Stimulated activated CD4-positive, alpha-beta T cell treated with anti-CD3 and anti-CD28 coated beads, TNF-alpha, amount 100 ng/mL, for 4 hours (primary cell): Measurements from ENCODE around the gene SLC26A9.
"Not testable (repeated sequence)": the region's sequence is repeated elsewhere in the genome, so short reads cannot be mapped to it uniquely, and the experiment has no call there.

ENCODE experiments used
- DNase-seq, 3 experiments: peaks; one replicate each; pipeline ENCODE4 v3.0.0-alpha.2; 2020; ENCODE audit warnings: low read depth in 3 of 3

SLC26A9 gene

DNA sequence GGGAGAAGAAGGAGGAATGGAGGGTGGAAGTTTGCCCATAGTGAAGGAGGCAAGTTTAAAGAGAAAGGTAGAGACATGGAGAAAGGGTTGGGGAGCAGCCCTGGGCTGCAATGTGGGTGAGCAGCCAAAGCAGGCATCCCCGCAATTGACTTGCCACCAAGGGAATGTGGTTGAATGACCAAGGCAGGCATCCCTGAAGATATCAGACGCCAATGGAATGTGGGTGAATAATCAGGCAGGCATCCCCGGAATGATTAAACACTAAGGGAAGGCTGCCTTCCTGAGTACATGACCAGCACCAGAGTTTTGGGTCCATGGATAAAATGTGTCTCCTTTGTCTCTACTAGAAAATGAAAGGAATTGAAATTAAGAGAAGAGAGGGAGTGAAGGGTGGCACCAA lies 53.5 kb downstream of the SLC26A9 start:
- not testable (repeated sequence) for DNase-seq

DNA sequence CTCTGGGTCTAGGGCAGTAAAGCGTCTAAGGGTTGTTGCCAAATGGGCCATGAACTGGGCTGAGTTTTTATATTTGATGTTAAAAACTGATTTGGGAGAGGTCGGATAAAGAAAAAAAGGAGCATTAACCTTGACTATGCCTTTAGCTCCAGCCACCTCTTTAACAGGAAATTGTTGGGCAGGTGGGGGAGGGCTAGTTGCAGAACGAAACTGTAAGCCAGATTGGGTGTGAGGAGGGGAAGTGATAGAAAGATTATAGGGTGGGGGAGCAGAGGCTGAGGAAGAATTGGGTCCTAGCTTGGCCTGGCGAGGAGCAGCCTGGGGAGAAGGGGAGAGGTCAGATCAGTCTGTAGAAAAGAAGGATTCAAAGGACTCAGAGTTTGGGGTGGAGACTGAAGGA lies 54.2 kb downstream of the SLC26A9 start:
- DNase-seq = not testable (repeated sequence)

DNA sequence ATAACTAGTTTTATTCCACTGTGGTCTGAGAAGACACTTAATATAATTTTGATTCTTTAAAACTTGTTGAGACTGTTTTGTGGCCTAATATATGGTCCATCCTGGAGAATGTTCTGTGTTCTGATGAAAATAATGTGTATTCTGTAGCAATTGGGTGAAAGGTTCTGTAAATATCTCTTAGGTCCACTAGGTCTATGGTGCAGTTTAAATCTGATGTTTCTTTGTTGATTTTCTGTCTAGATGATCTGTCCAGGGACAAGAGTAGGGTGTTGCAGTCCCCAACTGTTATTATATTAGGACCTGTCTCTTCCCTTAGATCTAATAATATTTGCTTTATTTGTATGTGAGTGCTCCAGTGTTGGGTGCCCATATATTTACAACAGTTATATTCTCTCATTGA lies 59.5 kb downstream of the SLC26A9 start:
- DNase-seq = no peak

DNA sequence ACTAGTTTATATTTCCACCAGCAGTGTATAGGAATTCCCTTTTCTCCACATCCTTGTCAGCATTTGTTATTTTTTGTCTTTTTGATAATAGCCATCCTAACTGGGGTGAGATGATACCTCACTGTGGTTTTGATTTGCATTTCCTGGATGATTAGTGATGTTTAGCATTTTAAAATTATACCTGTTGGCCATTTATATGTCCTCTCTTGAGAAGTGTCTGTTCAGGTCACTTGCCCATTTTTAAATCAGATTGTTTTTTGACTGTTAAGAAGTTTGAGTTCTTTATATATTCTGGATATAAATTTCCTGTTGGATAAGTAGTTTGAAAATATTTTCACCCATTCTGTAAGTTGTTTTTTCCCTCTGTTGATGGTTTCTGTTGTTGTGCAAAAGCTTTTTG lies 62.3 kb downstream of the SLC26A9 start:
- no peak for DNase-seq

DNA sequence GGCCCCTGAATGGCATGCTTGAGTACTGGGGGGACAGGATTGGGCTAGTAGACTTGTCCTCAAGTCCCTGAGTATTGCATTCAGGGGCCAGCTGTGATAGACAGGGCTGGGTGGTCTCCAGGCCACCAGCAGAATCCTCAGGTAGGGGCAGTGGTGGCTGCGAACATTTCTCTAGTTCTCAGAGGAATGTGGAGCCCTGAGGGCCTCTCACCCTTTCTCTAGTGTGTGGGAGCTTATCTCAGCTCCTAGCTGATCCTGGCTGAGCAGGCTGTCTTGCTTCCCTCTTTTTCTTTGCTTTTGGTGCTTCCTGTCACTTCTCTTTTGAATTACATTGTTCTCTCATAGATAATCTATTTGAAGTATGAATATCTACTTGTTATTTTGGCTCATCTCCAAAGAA lies 63.3 kb downstream of the SLC26A9 start:
- no peak for DNase-seq

DNA sequence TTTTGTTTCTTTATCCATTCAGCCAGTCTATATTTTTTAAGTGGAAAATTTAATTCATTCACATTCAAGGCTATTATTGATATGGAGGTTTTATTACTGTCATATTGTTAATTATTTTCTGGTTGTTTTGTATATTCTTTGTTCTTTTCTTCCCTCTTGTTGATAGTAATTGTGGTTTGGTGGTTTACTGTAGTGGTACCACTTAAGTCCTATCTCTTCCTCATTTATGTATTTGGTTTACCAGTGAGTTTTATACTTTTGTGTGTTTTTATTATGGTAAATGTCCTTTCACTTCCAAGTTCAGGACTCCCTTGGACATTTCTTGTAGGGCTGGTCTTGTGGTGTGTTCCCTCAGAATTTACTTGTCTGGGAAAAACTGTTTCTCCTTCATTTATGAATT lies 65.2 kb downstream of the SLC26A9 start:
- no peak for DNase-seq

DNA sequence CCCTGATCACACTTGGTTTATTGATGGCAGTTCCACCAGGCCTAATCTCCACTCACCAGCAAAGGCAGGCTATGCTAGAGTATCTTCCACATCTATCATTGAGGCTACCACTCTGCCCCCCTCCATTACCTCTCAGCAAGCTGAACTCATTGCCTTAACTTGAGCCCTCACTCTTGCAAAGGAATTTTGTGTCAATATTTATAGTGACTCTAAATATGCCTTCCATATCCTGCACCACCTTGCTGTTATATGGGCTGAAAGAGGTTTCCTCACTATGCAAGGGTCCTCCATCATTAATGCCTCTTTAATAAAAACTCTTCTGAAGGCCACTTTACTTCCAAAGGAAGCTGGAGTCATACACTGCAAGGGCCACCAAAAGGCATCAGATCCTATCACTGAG lies 70.1 kb downstream of the SLC26A9 start:
- DNase-seq = not testable (repeated sequence)

DNA sequence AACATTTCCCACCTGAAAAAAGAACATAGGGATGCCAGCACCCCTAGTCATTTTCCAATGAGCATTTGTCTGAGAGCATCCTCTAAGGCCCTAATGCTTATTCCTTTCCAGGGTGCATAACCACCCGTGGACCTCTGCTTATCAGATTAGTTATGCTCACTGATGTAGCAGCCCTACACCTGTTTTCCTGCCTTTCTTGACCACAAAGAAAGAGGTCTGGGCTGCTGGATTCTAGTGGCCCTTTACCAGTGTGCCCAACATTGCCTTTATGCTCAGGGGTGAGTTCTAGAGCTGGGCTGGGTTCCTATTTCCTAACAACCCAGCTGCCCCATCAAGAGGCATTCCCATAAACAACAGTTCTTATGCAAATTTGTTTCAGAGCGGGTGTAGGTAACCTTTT lies 73.0 kb downstream of the SLC26A9 start:
- no peak for DNase-seq
